NK-92 (cell line): ENCODE data around the gene GCSAM.

Experiments used
- DNase-seq: peaks from one replicate; lab custom pipeline; 2025; ENCODE audit not compliant: unreplicated experiment; lab: John Stamatoyannopoulos, UW

GCSAM gene

DNA sequence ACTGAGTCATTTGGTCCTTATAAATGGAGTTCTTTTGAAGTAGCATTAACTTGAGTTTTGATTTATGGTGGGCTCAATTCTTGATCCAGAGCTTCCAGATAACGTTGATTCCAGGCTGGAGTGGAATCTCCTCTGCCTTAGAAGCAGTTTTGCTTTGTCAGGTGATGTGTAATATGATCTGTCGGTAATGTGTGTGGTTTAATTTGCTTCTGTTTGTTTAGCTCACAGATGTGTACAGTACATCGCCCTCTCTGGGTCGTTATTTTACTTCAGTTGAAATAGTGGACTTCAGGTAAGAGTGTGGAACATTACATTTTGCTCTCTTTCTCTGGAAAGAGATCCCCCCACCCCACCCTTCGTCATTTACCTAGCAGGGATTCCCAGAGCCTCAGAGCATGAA lies 23.7 kb downstream of the GCSAM start:
- no peak for DNase-seq

DNA sequence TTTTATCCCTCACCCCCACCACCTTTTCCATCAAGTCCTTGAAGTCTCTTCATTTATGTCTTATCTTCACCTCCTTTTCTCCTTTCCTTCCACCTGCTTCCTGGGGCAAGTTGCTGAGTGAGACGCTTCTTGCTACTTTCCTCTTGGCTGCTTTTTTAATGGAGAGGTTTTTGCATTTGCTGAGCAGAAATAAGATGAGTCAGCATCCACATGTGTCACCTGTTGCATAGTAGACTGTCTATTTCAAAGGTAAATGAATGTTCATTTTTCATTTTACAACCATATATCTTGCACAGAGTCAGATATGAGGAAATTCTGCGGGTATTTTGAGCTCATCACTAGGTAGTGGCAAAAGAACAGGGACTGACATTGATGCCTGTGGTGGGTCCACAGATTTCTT lies 28.3 kb downstream of the GCSAM start:
- DNase-seq = no peak

- no peak for DNase-seq
Observed at GRCh38 chr3:112101916-112102315, 31.1 kb downstream of the GCSAM start.

GRCh38 chr3:112097378-112097777 lies 35.7 kb downstream of the GCSAM start:
- DNase-seq = no peak

GRCh38 chr3:112096176-112096575 lies 36.9 kb downstream of the GCSAM start:
- DNase-seq = no peak

DNA sequence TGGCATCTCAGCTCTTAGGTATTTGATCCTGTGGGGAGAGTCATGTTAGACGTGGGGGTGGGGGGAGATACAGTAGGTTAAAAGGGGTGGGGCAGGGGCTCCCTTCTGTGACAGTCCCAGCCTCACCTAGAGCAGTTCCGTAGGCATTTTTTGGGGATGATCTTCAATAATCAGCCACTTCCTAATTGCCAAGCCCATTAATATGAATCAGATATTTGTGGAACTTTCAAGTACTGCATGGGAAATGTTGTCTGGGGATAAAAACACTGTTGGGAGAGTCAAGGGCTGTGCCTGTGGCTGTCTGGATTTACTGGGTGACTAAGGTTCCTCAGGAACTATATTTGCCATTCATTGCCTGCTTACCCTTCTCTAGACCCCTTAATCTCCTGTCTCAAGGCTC lies 37.3 kb downstream of the GCSAM start:
- DNase-seq = no peak

DNA sequence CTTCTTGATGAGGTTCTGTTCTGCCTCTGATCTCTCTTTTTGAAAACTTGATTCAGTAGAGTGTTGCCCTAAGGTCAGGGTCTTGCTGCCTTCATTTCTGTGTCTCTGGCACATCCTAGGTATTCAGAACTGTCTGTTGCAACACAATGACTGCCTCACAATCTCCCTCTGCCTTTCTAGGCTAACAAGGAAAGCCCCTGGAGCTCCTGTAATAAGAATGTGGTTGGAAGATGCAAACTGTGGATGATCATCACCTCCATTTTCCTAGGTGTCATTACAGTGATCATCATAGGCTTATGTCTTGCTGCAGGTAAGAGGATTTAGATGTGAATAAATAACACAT lies 39.9 kb downstream of the GCSAM start:
- no peak for DNase-seq

DNA sequence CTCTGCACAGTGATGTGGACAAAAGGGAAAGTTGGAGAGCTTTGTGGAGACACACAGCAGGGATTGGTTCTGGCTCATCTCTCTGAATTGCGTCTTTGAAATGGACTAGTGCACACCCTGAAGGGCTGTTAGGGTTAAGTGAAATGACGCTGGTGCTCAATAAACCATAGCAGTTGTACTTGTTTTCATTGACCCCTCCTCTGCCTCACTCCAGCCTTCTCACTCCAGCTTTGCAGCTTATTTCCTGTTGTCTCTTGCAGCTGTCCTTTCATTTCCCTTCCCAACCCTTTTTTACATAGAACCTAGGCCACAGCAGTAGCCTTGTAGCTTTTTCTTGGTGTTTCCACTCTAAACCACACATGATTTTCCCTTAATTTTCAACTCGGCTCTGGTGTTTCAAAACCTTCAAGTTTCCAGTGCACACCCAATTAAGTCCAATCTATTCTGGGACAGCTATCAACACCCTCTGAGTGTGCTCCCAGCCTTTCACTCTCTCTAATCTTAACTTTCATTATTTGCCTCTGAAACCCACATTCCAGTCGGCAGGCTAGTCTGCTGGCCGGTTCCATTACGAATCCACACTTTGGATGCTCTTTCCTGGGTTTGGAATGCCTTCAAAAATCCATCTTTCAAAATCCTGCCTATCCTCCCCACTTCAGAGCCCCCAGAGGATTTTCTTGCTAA lies 40.4 kb downstream of the GCSAM start:
- no peak for DNase-seq

DNA sequence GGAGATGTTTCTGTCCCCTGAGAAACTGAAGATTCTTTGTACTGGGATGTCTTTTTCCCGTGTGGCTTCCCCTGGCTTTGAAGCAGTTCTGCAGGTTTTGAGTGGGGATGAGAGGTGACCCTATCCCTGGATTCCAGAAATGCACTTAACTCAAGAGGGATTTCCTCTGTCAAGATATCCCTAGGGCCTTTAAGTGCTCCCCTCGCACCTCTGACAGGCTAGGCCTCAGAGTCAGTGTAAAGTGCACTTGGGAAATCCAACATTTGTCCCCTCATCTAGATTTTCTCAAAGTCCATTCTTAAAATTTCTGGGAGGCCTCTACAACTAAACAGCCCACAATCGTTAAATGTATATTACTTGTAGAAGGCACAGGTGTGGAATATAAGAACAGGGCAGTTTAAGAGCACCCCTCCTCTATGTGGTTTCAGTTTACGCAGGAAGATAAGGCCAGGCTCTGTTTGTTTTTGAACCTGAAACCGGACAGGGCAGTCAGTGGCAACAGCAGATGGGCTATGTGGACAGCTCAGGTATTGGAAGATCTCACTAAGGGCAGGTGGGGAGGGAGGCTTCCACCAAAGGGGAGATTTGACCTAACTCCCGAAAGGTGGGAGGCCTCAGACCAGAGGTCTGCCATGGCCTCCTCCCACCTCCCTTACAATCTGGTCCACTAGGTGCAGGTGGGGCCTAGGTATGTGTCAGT lies 42.0 kb downstream of the GCSAM start:
- no peak for DNase-seq

GRCh38 chr3:112089956-112090886 lies 42.8 kb downstream of the GCSAM start:
- no peak for DNase-seq

GRCh38 chr3:112088944-112089343 lies 44.1 kb downstream of the GCSAM start:
- no peak for DNase-seq

- no peak for DNase-seq
Observed at GRCh38 chr3:112087746-112088145, 45.3 kb downstream of the GCSAM start.

GRCh38 chr3:112086875-112087524 lies 46.0 kb downstream of the GCSAM start:
- no peak for DNase-seq

DNA sequence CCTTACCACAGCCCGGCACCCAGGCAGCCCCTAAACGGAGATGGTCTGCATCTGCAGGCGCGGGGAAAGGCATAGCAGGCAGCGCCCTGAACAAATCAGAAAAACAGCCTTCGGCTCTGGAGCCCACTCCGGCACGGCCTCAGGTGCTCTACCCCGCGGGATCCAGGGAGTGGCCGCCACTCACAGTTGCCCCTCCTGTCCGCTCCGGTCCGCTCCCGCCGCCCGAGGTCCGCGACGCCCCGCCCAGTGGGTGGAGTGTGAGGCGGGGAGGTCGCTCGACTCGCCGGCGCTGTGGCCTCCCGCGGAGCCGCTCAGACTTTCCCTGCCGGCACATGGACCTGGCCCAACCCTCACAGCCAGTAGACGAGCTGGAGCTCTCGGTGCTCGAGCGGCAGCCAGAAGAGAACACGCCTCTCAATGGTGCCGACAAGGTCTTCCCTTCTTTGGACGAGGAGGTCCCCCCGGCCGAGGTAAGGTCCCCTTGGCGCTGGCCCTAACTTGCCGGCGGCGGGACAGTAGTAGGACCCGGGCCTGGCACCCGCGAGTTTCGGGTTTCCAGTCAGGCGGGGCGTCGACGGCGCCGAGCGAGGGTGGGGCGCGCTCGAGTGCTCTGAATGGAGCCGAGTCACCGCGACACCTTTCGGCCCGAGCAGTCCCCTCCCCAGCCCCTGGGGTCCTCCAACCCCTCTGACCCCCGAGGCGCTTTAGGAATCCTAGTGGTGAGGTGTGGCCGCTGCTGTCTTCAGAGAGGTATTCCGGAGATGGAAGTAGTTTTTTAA lies 46.8 kb downstream of the GCSAM start, which contains the start of gene C3orf52:
C3orf52 (plus strand) TSS at position 314 of the 779 bp plus-strand sequence; CDS start at position 333, 19 bp downstream.
- DNase-seq = no peak

GRCh38 chr3:112085735-112086075 lies 47.3 kb downstream of the GCSAM start:
- no peak for DNase-seq

GRCh38 chr3:112084980-112085705 lies 47.9 kb downstream of the GCSAM start:
- no peak for DNase-seq

DNA sequence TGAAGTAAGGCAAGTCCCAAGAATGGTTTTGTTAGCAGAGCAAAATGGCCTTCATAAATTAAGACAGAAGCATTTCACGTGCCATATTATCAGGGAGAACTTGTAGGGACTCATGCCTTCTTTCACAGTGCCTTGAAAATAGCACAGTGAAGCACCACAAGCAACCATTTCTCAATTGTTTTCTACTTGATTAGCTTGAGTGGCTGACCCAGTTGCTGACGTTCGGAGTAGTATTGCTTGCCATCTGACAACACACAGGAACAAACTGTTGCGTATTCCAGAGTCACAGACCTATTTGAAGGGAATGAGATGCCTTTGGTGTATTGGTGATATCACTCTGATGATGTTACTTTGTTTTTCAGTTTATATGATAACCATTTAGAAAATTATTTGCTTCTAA lies 49.8 kb downstream of the GCSAM start:
- no peak for DNase-seq

- DNase-seq = no peak
Observed at GRCh38 chr3:112078125-112079083, 54.6 kb downstream of the GCSAM start.
